Measurements from ENCODE around the gene GFOD2. TPM values are rescaled to one million over a fixed set of nuclear protein-coding genes. Genes with fewer than 3 reads are reported as not detected.

Gene GFOD2
- total RNA-seq, 1 donor from 2014 or later: 32.4 TPM

GRCh38 chr16:67731071-67731752, 12.1 kb upstream of the GFOD2 start:
- Histone ChIP-seq H3K9ac (ENCODE audit: low read length) (no peak overlapping the region), H2AFZ (ENCODE audit: low read depth, low read length) (no peak overlapping the region), H3K36me3 (ENCODE audit: insufficient read depth, low read length) (peaks cover 11% of the 10 kb centered on the region), H3K4me2 (ENCODE audit: low read length) (no peak overlapping the region), H3K79me2 (ENCODE audit: insufficient read depth, low read length) (no peaks in the 10 kb centered on the region), H4K20me1 (ENCODE audit: insufficient read depth, low read length) (peaks cover 3% of the 10 kb centered on the region), H3K9me3 (ENCODE audit: insufficient read depth, low read depth, low read length) (no peaks in the 10 kb centered on the region), H3K27me3 (ENCODE audit: insufficient read depth, low read length) (no peaks in the 10 kb centered on the region), H3K4me3 (ENCODE audit: insufficient read depth, low read depth, low read length) (no peak overlapping the region), H3K4me1 (ENCODE audit: insufficient read depth, low read length) (no peaks in the 10 kb centered on the region), H3K27ac (ENCODE audit: low read depth, low read length) (no peak overlapping the region)
- Mint-ChIP-seq H3K4me3 (ENCODE audit: unreplicated experiment) (no peak overlapping the region), H3K9me3 (ENCODE audit: unreplicated experiment) (peaks cover 4% of the 10 kb centered on the region), H3K36me3 (ENCODE audit: low read depth, unreplicated experiment) (peaks cover 18% of the 10 kb centered on the region), H3K27me3 (ENCODE audit: low read depth, unreplicated experiment) (no peaks in the 10 kb centered on the region), H3K4me1 (ENCODE audit: low read depth, unreplicated experiment) (no peaks in the 10 kb centered on the region), H3K27ac (ENCODE audit: unreplicated experiment) (no peak overlapping the region)
- FAIRE-seq: no peak
- no peak for DNase-seq (ENCODE audit: low read depth)
- TF ChIP-seq EZH2 (IDR thresholded peaks at IDR 0.05; ENCODE audit: insufficient read depth, low read length): no peak
- no peak for TF ChIP-seq CTCF (IDR thresholded peaks at IDR 0.05; ENCODE audit: insufficient read depth, low read depth, low read length)

DNA sequence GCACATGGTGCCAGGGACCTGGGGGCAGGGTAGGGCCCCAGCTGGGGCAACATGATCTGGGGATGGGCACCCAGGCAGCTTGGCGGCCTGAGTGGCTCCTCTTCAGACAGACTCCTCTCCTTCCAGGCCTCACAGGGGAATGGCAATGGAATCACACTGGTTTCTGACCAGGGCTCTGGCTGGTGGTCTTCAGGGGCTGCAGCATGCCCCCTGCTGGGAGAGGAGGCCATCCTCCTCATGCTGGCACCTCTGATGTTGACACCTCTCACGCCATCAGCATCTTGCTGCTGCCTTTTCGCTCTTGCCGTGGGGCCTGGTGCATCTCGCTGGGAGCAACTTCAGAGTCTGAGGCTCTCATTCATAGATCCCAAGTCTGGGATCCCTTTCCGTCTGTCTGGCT, 11.2 kb upstream of the GFOD2 start:
- Histone ChIP-seq H2AFZ (ENCODE audit: low read depth, low read length) (no peak overlapping the region), H3K27ac (ENCODE audit: low read depth, low read length) (no peak overlapping the region), H3K4me1 (ENCODE audit: insufficient read depth, low read length) (no peaks in the 10 kb centered on the region), H3K4me2 (ENCODE audit: low read length) (no peak overlapping the region), H3K9ac (ENCODE audit: low read length) (no peak overlapping the region), H3K4me3 (ENCODE audit: insufficient read depth, low read depth, low read length) (no peak overlapping the region), H3K79me2 (ENCODE audit: insufficient read depth, low read length) (no peaks in the 10 kb centered on the region), H3K27me3 (ENCODE audit: insufficient read depth, low read length) (no peaks in the 10 kb centered on the region), H4K20me1 (ENCODE audit: insufficient read depth, low read length) (no peaks in the 10 kb centered on the region), H3K36me3 (ENCODE audit: insufficient read depth, low read length) (peaks cover 11% of the 10 kb centered on the region), H3K9me3 (ENCODE audit: insufficient read depth, low read depth, low read length) (no peaks in the 10 kb centered on the region)
- no peaks in the 10 kb centered on the region for H3K27me3 Mint-ChIP-seq (ENCODE audit: low read depth, unreplicated experiment)
- TF ChIP-seq CTCF (IDR thresholded peaks at IDR 0.05; ENCODE audit: insufficient read depth, low read depth, low read length): no peak
- H3K36me3 Mint-ChIP-seq (ENCODE audit: low read depth, unreplicated experiment): peaks cover 22% of the 10 kb centered on the region
- H3K4me1 Mint-ChIP-seq (ENCODE audit: low read depth, unreplicated experiment): no peaks in the 10 kb centered on the region
- H3K27ac Mint-ChIP-seq (ENCODE audit: unreplicated experiment): no peak overlapping the region
- FAIRE-seq (no peak), DNase-seq (ENCODE audit: low read depth) (no peak)
- H3K4me3 Mint-ChIP-seq (ENCODE audit: unreplicated experiment): no peak overlapping the region
- peaks cover 4% of the 10 kb centered on the region for H3K9me3 Mint-ChIP-seq (ENCODE audit: unreplicated experiment)

GRCh38 chr16:67729636-67730248, 10.6 kb upstream of the GFOD2 start:
- Histone ChIP-seq H2AFZ (ENCODE audit: low read depth, low read length) (no peak overlapping the region), H3K4me1 (ENCODE audit: insufficient read depth, low read length) (no peaks in the 10 kb centered on the region), H3K4me2 (ENCODE audit: low read length) (no peak overlapping the region), H3K36me3 (ENCODE audit: insufficient read depth, low read length) (peaks cover 11% of the 10 kb centered on the region), H3K27ac (ENCODE audit: low read depth, low read length) (no peak overlapping the region), H3K79me2 (ENCODE audit: insufficient read depth, low read length) (no peaks in the 10 kb centered on the region), H3K27me3 (ENCODE audit: insufficient read depth, low read length) (no peaks in the 10 kb centered on the region), H3K9me3 (ENCODE audit: insufficient read depth, low read depth, low read length) (no peaks in the 10 kb centered on the region), H3K4me3 (ENCODE audit: insufficient read depth, low read depth, low read length) (no peak overlapping the region), H4K20me1 (ENCODE audit: insufficient read depth, low read length) (no peaks in the 10 kb centered on the region), H3K9ac (ENCODE audit: low read length) (no peak overlapping the region)
- Mint-ChIP-seq H3K27me3 (ENCODE audit: low read depth, unreplicated experiment) (no peaks in the 10 kb centered on the region), H3K27ac (ENCODE audit: unreplicated experiment) (no peak overlapping the region), H3K36me3 (ENCODE audit: low read depth, unreplicated experiment) (peaks cover 26% of the 10 kb centered on the region), H3K9me3 (ENCODE audit: unreplicated experiment) (peaks cover 4% of the 10 kb centered on the region), H3K4me1 (ENCODE audit: low read depth, unreplicated experiment) (no peaks in the 10 kb centered on the region), H3K4me3 (ENCODE audit: unreplicated experiment) (no peak overlapping the region)
- DNase-seq (ENCODE audit: low read depth): no peak
- no peak for FAIRE-seq
- TF ChIP-seq EZH2 (IDR thresholded peaks at IDR 0.05; ENCODE audit: insufficient read depth, low read length): no peak
- no peak for TF ChIP-seq CTCF (IDR thresholded peaks at IDR 0.05; ENCODE audit: insufficient read depth, low read depth, low read length)

All from astrocyte (in vitro differentiated cells and primary cell).